NT2/D1 (cell line): ENCODE data around the gene MERTK.

Source experiments
- YY1 ChIP-seq: IDR thresholded peaks from 2 replicates; pipeline ENCODE4 v1.6.1; 2011; ENCODE audit not compliant: insufficient read length, insufficient read depth
- ZNF274 ChIP-seq: IDR thresholded peaks from 2 replicates; pipeline ENCODE4 v1.6.1; 2011; ENCODE audit warnings: mild to moderate bottlenecking, low read depth, low read length

DNA sequence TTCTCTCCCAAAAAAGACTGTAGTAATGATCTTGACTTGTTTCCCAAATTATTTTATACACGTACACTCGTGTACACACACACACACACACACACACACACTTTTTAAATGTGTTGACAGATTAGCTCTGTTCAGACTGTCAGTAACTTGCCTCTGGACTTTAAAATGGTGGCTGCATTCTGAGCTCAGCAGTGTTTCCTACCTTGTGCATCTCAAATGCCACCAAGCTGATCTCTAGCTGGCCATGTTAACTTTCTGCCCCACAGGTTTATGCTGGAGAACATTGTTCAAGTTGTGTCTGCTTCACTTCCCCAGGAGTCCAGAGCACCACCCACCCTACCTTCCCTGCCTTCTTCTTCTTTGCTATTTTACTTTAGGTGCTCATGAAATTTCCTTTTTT lies 83.3 kb downstream of the MERTK start:
- TF ChIP-seq ZNF274 = no peak
- TF ChIP-seq YY1 = no peak
